Measurements from ENCODE around the gene EPN2.

GRCh38 chr17:19302791-19303331, 65.7 kb downstream of the EPN2 start:
- no peak for TF ChIP-seq CTCF (IDR thresholded peaks at IDR 0.05)
- no peak for TF ChIP-seq POLR2A (IDR thresholded peaks at IDR 0.05)

Data from thyroid gland (tissue), 4 donors.